ENCODE data around the gene KYNU.
"Not testable (repeated sequence)": the region's sequence is repeated elsewhere in the genome, so short reads cannot be mapped to it uniquely, and the experiment has no call there.

The KYNU gene

GRCh38 chr2:142997231-142997630 is 119.8 kb downstream of the KYNU start:
- DNase-seq (ENCODE audit: low read depth in 2 of 3, low spot score in 1 of 3) = no peak

GRCh38 chr2:143000599-143000998 is 123.1 kb downstream of the KYNU start:
- no peak for DNase-seq (ENCODE audit: low read depth in 2 of 3, low spot score in 1 of 3)

DNA sequence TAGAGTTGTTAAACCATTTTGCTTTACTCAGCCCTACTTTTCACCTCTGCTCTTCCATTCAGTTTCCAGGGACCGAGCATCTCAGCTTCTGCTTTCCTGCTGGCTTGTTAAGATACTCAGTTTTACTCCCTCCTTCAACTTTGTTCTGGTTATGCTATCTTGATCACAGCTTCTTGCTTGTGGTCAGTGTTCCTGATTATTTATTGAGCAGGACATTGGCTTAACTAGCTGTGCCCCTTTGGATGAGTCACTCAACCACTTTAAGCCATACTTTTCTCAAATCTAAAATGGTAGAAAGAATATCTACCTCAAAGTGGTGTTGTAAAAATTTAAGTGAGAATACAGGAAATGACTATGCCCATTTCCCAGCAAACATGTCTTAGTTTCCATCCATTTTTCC is 124.0 kb downstream of the KYNU start:
- DNase-seq (ENCODE audit: low read depth in 2 of 3, low spot score in 1 of 3) = no peak

GRCh38 chr2:143015656-143016055 is 138.2 kb downstream of the KYNU start:
- no peak for DNase-seq (ENCODE audit: low read depth in 2 of 3, low spot score in 1 of 3)

GRCh38 chr2:143026411-143027054 is 149.1 kb downstream of the KYNU start:
- no peak for DNase-seq (ENCODE audit: low read depth in 2 of 3, low spot score in 1 of 3)

- no peak for DNase-seq (ENCODE audit: low read depth in 2 of 3, low spot score in 1 of 3)
Measured at GRCh38 chr2:143029141-143029540, 151.7 kb downstream of the KYNU start.

GRCh38 chr2:143030127-143030526 is 152.7 kb downstream of the KYNU start:
- DNase-seq (ENCODE audit: low read depth in 2 of 3, low spot score in 1 of 3) = no peak

- peak; percentile 14 to 65 (median 22) for DNase-seq (ENCODE audit: low read depth in 2 of 3, low spot score in 1 of 3)
Measured at GRCh38 chr2:143034292-143035074, 157.0 kb downstream of the KYNU start.

DNA sequence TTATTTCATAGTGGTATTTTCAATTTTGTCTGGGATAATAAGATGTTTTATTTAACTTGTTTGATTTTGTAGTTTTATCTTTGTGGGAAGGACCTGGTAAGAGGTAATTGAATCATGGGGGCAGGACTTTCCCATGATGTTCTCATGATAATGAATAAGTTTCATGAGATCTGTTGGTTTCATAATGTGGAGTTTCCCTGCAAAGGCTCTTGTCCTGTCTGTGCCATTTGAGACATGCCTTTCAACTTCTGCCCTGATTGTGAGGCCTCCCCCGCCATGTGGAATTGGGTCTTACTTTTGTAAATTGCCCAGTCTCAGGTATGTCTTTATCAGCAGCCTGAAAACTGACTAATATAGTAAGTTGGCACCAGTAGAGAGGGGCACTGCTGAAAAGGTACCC is 174.0 kb downstream of the KYNU start:
- no peak for DNase-seq (ENCODE audit: low read depth in 2 of 3, low spot score in 1 of 3)

- DNase-seq (ENCODE audit: low read depth in 2 of 3, low spot score in 1 of 3) = not testable (repeated sequence)
Measured at GRCh38 chr2:143053437-143053836, 176.0 kb downstream of the KYNU start.

GRCh38 chr2:143056550-143056949 is 179.1 kb downstream of the KYNU start:
- DNase-seq (ENCODE audit: low read depth in 2 of 3, low spot score in 1 of 3) = no peak

DNA sequence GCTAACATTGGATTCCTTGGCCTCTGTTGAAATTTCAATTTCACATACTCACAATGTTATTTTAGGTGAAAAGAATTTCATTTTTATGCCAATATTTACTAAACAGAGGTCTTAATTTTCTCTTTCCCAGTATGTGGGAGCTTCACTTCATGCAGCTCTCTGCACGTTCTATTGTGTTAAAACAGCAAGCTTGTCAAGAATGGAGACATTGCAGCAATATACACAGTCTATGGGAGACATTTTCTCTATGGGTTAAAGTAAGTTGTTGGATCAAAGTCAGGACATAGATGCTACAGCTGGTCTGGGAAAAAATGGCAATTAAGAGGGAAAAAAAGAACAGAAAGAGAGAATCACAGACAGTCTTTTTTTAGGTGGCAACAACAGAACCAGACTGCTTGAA is 181.4 kb downstream of the KYNU start:
- no peak for DNase-seq (ENCODE audit: low read depth in 2 of 3, low spot score in 1 of 3)

- no peak for DNase-seq (ENCODE audit: low read depth in 2 of 3, low spot score in 1 of 3)
Measured at GRCh38 chr2:143063612-143064200, 186.2 kb downstream of the KYNU start.

- no peak for DNase-seq (ENCODE audit: low read depth in 2 of 3, low spot score in 1 of 3)
Measured at GRCh38 chr2:143068094-143068493, 190.6 kb downstream of the KYNU start.

DNA sequence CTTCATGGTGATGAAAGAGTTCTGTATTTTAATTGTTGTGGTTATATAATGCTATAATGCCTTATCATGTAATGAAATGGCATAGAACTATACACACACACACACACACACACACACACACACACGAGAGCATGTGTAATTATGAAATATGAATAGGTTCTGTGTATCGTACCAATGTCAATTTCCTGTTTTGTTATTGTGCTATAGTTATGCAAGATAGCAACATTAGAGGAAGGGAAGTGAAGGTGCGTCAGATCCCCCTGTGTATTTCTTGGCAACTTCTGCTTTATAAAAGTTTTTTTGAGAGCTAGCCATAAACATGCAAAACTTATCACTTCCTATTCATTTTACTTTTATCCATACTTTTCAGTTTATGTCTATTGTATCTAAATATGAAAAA is 191.0 kb downstream of the KYNU start:
- no peak for DNase-seq (ENCODE audit: low read depth in 2 of 3, low spot score in 1 of 3)

DNA sequence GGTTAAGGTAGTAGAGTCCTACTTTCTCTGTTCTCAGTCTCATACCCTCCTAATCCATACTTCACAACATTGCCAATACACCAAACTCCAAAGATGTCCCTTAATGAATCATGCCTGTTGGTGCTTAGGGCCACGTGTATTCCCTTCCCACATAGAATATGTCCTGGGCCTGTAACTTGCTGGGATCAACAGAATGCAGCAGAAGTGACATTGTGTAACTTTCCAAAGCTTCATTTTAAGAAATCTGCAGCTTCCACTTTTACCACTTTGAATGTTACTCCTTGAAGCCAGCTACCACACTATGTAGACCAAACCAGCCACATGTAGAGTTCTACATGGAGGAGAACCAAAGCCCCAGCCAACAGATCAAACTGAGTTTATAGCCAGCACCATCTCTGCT is 193.2 kb downstream of the KYNU start:
- no peak for DNase-seq (ENCODE audit: low read depth in 2 of 3, low spot score in 1 of 3)

DNA sequence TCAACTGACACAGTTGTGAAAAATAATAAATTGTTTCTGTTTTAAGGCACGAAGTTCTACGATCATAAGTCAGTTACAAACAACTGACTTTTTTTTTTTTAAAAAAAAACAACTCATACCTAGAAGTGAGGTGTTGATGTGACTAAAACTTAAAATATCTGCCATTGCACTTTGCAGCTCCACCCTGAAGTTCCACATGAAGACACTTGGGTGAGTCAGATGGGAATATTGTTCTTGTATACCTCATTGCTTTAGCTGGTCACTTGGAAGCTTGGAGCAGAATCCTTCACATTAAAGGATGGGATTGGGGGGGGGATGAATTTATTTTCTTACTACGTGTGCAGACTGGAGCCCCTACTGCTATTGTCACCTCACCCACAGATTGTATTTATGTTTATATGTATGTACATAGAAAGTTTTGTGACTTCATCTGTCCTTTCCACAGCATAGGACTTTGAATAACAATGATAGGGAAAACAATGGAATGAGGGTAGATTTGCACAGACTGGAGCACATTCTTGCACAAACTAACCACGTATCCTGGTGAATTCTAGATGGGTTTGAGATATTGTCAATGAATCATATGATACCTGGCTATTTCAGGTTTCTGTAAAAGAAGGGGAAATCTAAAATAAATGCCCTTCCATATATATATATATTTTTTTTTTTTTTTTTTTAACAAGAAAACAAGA is 193.9 kb downstream of the KYNU start:
- DNase-seq (ENCODE audit: low read depth in 2 of 3, low spot score in 1 of 3) = no peak

DNA sequence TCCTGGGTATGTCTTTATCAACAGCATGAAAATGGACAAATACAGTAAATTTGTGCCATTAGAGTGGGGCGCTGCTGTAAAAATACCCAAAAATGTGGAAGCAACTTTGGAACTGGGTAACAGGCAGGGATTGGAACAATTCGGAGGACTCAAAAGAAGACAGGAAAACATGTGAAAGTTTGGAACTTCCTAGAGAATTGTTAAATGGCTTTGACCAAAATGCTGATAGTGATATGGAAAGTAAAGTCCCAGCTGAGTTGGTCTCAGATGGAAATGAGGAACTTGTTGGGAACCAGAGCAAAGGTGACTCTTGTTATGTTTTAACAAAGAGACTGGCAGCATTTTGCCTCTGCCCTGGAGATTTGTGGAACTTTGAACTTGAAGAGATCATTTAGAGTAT is 197.4 kb downstream of the KYNU start:
- DNase-seq (ENCODE audit: low read depth in 2 of 3, low spot score in 1 of 3) = not testable (repeated sequence)

GRCh38 chr2:143075711-143076110 is 198.2 kb downstream of the KYNU start:
- DNase-seq (ENCODE audit: low read depth in 2 of 3, low spot score in 1 of 3) = no peak

DNA sequence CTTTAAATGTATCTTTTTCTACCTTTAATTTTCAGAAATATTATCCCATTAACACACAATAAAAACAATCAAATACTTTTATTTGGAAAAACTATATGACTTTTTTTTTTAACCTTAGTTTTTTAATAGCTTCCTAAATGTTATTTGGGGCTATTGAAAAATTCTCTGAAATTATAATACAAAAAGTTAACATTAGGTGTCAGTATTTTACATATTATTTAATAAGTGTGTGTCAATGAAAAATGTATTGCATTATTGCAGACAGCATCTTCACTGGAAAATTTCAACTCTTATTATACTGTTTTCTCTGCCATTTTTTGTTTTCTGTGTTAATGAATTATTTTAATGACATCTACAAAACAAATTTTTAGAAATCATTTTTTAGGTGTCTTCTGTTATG is 200.6 kb downstream of the KYNU start:
- no peak for DNase-seq (ENCODE audit: low read depth in 2 of 3, low spot score in 1 of 3)

DNA sequence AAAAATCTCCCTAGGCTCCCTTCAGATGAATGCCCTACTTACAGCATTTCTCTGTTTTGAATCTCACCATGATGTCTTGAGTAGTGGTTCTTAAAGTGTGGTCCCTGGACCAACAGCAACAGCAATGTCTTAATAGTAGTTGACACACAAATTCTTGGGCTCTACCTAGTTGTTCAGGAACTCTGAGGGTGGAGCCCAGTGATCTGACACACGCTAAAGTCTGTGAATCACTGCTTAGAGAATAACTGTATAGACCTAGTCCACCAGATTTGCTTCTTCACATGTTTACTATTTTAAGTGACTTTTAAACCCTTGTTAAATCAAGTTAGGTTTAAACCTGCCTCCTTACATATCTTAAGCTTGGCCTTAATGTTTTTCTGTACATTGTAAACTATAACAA is 204.2 kb downstream of the KYNU start:
- DNase-seq (ENCODE audit: low read depth in 2 of 3, low spot score in 1 of 3) = no peak

DNA sequence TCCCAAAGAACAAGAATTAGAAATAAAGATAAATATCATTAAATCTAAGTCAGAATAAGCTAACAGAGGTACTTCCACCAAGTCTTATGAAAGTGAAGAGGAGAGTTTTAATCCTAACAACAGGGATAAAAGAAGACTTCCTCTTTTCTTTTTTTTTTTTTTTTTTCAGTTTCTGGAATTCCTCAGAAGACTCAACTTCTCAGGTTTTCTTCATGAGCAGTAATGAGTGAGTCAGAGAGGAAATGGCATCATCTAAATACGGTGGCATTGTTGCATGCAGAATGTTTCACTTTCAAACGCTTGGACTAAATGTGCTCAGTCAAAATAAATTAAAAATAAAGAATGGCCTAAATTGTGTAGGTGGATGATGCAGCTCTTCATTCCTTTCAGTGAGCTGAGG is 206.2 kb downstream of the KYNU start:
- no peak for DNase-seq (ENCODE audit: low read depth in 2 of 3, low spot score in 1 of 3)
